HUES6 (cell line): ENCODE results near the gene CDK14.
"Not testable (repeated sequence)": the region's sequence is repeated elsewhere in the genome, so short reads cannot be mapped to it uniquely, and the experiment has no call there.

Source experiments
- H3K27ac ChIP-seq: 2 replicates; pipeline ENCODE4 v1.7.0; 2013; ENCODE audit warnings: low read depth, mild to moderate bottlenecking, low read length, inconsistent platforms
- H3K27me3 ChIP-seq: 2 replicates; pipeline ENCODE4 v1.6.1; 2013; ENCODE audit warnings: low read length; ENCODE audit not compliant: control insufficient read depth, insufficient read depth
- H3K36me3 ChIP-seq: 2 replicates; pipeline ENCODE4 v1.6.1; 2013; ENCODE audit warnings: low read length; ENCODE audit not compliant: control insufficient read depth, insufficient read depth
- H3K4me1 ChIP-seq: 2 replicates; pipeline ENCODE4 v1.6.1; 2013; ENCODE audit warnings: low read length; ENCODE audit not compliant: control insufficient read depth, insufficient read depth
- H3K4me3 ChIP-seq: 2 replicates; pipeline ENCODE4 v1.5.1; 2013; ENCODE audit warnings: low read depth, low read length
- H3K9ac ChIP-seq: one replicate; pipeline ENCODE4 v1.6.1; 2013; ENCODE audit warnings: mild to moderate bottlenecking, low read length
- H3K9me3 ChIP-seq: 2 replicates; pipeline ENCODE4 v1.6.1; 2013; ENCODE audit warnings: low read depth, low read length; ENCODE audit not compliant: control insufficient read depth, insufficient read depth

Gene CDK14

DNA sequence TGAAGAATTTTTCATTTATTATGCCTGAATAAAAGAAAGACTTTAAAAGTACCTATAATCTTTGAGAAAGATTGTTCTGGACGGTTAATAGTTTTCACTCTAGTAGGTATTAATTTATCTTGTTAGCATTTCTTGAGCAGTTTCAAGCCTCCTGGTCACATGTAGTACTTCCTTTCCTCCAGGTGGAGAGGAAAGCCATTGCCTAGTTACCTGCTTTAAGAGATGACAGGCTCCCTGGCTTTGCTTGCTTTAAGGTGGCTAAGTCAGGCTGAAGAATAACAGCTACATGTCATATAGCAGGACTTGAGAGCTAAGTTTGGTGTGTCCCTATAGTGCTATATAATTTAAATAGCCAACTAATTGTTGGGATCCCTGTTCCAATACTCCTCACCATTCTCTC is 160.2 kb downstream of the CDK14 start:
- Histone ChIP-seq H3K4me1 (no peaks in the 10 kb centered on the region), H3K9ac (no peak overlapping the region), H3K4me3 (no peak overlapping the region), H3K27ac (no peak overlapping the region), H3K27me3 (no peaks in the 10 kb centered on the region), H3K36me3 (no peaks in the 10 kb centered on the region), H3K9me3 (no peaks in the 10 kb centered on the region)

DNA sequence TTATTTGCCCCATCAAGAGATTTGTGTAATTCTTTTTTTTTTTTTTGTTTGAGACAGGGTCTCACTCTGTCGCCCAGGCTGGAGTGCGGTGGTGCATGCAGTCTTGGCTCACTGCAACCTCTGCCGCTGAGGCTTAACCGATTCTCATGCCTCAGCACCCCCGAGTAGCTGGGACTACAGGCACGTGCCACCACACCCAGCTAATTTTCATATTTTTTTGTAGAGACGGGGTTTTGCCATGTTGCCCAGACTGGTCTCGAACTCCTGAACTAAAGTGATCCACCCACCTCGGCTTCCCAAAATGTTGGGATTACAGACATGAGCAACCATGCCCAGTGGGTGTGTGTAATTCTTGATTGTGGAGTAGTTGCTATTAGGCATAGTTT is 161.4 kb downstream of the CDK14 start:
- not testable (repeated sequence) for H3K9me3 ChIP-seq, H3K27ac ChIP-seq, H3K4me3 ChIP-seq, H3K4me1 ChIP-seq, H3K27me3 ChIP-seq, H3K36me3 ChIP-seq, H3K9ac ChIP-seq

DNA sequence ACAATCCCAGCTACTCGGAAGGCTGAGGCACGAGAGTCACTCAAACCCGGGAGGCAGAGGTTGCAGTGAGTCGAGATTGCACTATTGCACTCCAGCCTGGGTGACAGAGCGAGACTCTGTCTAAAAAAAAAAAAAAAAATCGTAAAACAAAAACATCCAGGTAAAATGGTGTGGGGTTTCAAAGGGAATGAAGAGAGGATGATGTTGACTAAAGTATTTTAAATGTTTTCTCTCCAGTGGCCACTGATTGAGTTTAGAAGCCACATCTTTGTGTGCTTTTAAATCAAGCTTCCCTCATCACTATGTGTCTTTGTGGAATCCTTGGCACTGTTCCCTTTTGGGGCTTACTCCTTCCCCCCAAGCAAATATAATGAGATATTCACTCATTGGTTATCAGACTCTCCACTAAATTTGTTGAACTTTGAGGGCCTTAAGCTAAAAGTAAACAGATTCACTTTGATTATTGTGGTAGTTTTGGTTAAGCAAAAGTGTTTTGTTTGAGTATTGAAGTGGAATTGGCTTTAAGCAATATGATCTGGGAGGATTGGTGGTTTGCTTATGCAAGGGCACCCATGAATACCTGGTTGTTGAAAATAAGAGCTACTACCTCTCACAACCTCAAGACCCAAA is 162.9 kb downstream of the CDK14 start:
- H3K4me3 ChIP-seq: no peak overlapping the region
- H3K9ac ChIP-seq: no peak overlapping the region
- peaks cover 2% of the 10 kb centered on the region; the same call in 1 of the 2 replicates for H3K4me1 ChIP-seq
- no peaks in the 10 kb centered on the region for H3K27me3 ChIP-seq
- no peaks in the 10 kb centered on the region for H3K36me3 ChIP-seq
- no peaks in the 10 kb centered on the region for H3K9me3 ChIP-seq
- no peak overlapping the region for H3K27ac ChIP-seq

DNA sequence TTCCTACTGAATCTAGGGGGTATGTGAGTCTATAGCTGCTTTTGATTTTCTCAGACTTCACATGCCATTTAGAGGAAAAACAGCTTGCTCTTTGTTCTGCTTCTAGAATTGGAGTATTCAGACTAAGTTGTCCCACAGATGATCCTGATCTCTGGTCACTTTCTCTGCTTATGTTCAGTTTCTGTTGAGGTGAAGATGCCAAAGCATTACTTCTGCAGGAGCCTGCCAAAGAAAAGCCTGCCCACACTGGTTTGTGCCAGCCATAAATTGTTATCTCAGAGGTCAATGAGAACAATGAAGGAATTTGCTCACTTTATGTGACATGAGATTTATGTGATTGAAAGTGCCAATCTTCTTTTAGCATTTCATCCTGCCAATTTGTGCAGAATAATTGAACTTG is 163.6 kb downstream of the CDK14 start:
- peaks cover 9% of the 10 kb centered on the region; the same call in 1 of the 2 replicates for H3K4me1 ChIP-seq
- no peaks in the 10 kb centered on the region for H3K9me3 ChIP-seq
- no peaks in the 10 kb centered on the region for H3K36me3 ChIP-seq
- no peak overlapping the region for H3K9ac ChIP-seq
- no peak overlapping the region for H3K27ac ChIP-seq
- H3K27me3 ChIP-seq: no peaks in the 10 kb centered on the region
- H3K4me3 ChIP-seq: no peak overlapping the region

DNA sequence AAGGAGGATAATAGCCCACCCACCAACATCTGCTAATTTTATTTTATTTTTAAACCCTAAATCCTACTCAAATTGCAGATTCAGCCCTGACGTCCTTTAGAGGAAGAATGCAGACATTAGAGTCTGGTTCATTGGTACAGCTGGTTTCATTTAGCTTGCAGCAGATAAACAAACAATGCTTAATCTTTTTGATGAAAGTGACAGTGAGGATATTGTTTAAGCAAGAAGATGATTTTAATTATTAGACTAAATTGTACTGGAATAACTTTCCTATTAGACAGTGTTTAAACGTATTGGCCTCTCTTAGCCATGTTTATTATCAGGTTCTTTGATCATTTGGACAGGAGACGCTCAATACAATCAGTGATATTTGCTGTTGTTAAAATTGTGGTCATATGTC is 164.8 kb downstream of the CDK14 start:
- Histone ChIP-seq H3K9ac (no peak overlapping the region), H3K27ac (no peak overlapping the region), H3K4me1 (peaks cover 9% of the 10 kb centered on the region; the same call in 1 of the 2 replicates), H3K4me3 (no peak overlapping the region), H3K9me3 (no peaks in the 10 kb centered on the region), H3K36me3 (no peaks in the 10 kb centered on the region), H3K27me3 (no peaks in the 10 kb centered on the region)

DNA sequence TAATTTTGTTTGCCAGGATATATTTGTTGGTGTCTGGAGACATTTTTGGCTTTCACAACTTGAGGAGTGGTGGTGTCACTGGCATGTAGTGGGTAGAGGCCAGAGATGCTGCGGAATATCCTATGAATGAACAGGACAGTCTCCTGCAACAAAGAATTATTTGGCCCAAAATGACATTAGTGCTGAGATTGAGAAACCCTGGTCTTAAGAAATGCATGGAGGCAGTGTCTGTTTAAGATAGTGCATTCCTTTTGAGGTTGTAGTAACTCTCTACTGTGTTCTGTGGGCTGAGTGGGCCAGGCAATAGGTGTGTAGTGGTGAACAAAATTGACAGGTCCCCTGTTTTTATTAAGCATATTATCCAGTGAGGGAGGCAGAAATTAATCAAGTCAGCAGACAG is 165.5 kb downstream of the CDK14 start:
- no peaks in the 10 kb centered on the region for H3K36me3 ChIP-seq
- no peaks in the 10 kb centered on the region for H3K27me3 ChIP-seq
- H3K4me3 ChIP-seq: no peak overlapping the region
- H3K9ac ChIP-seq: no peak overlapping the region
- H3K27ac ChIP-seq: no peak overlapping the region
- H3K9me3 ChIP-seq: no peaks in the 10 kb centered on the region
- H3K4me1 ChIP-seq: peaks cover 9% of the 10 kb centered on the region; the same call in 1 of the 2 replicates

DNA sequence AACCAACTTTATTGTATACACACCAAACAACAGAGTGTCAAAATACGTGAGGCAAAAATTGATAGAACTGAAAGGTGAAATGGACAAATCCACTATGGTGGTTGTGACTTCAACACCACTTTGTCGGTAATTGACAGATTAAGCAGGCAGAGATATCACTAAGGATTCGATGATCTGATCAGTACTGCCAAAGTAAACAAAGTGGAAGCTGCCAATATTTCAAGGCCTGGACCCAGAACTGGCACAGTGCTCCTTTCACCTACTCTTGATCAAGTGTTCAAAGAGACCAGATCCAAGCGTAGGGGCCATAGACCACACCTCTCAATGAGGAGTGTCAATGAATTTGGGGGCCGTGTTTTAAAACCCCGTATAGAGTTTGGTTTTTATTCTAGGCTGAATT is 167.0 kb downstream of the CDK14 start:
- Histone ChIP-seq H3K36me3 (no peaks in the 10 kb centered on the region), H3K9ac (no peak overlapping the region), H3K4me3 (no peak overlapping the region), H3K4me1 (peaks cover 9% of the 10 kb centered on the region; the same call in 1 of the 2 replicates), H3K27me3 (no peaks in the 10 kb centered on the region), H3K27ac (no peak overlapping the region), H3K9me3 (no peaks in the 10 kb centered on the region)

DNA sequence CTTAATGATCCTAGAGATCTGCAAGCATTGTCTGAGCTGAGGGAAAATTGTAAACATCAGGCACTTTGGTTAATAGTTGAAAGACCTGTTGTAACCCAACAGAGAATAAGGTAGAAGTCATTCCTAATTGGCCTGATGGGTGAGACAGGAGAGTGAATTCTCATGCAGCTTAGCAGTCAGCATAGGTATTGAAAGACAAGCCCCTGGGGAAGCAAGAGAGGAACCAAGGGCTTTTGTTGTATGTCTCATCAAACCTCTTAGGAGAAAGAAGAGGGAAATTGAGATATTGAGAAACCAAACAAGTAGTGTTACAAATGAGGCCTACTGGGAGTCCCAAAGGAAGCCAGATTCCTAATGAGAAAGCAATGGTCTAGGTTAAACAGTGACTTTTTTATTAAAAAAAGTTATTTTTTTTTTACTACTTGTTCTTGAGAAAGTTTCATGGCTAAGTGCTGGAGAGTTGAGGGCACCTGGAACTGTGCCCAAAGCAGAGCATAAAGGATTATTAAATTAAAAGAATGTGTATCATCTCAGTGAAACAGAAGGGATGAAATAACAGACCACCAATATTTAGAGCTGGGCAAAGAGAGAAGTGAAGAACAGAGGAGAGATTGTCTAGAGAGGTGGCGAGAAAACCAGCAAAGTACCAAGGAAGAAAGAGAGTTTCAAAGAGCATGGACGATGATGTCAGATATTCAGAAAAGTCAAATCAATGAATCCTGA is 168.9 kb downstream of the CDK14 start:
- Histone ChIP-seq H3K27ac (no peak overlapping the region), H3K4me1 (peaks cover 9% of the 10 kb centered on the region; the same call in 1 of the 2 replicates)

DNA sequence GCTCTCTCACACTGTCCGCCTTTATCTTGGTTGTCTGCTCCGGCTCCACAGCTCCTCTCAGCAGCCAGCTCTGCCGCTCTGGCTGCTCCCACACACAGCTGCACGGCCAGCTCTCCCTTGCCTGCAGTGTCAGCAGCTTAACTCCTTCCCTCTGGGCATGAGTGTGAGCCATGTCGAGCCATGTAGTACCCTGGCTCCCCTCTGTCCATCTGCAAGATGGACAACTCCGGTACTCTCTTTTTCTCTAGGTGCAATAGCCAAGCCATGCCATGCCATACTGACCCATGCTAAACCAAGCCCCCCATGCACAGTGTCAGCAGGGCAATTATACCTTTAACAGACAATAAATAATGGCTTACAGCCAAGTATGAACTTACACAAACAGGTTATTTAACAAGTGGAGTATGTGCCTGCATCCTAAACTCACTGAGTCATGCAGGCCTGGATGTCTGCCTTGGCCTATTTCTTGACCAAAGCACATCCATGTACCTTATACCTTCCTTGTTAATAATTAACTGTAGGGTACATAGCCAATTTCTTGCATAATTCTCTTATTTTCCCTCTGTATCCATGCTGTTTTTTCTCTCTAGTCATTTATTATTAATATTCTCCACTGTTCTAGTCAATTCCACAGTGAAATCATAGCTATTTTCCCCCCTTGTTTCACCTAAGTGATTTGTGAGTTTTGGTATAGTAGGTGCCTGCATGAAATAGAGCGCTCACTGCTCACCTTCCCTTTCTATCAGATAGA is 170.9 kb downstream of the CDK14 start:
- Histone ChIP-seq H3K4me3 (no peak overlapping the region), H3K4me1 (peaks cover 9% of the 10 kb centered on the region; the same call in 1 of the 2 replicates), H3K9me3 (no peaks in the 10 kb centered on the region), H3K9ac (no peak overlapping the region), H3K27ac (no peak overlapping the region), H3K36me3 (no peaks in the 10 kb centered on the region), H3K27me3 (no peaks in the 10 kb centered on the region)

More for the DNA sequence above, 168.9 kb downstream of the CDK14 start:
- H3K4me3 ChIP-seq: no peak overlapping the region
- no peaks in the 10 kb centered on the region for H3K36me3 ChIP-seq
- no peaks in the 10 kb centered on the region for H3K27me3 ChIP-seq
- no peaks in the 10 kb centered on the region for H3K9me3 ChIP-seq
- H3K9ac ChIP-seq: no peak overlapping the region

DNA sequence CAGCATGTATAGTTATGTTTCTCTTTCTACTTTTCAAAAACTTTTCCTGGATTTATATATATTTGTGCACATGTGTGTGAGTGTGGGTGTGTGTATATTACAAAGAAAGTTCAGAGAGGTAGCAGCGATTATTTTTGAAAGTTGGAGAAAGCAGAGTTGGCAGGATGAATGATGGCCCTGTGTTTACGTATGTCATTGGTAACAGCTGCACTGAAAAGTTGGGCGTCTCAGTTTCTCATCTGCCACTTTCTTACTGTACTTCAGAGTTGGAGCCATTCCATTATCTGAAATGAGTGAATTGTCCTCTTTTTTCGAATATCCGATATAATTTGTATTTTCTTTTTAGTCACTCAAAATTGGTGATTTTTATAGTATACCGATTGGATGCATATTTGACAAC is 172.2 kb downstream of the CDK14 start:
- Histone ChIP-seq H3K36me3 (no peaks in the 10 kb centered on the region), H3K4me3 (no peak overlapping the region), H3K4me1 (peaks cover 9% of the 10 kb centered on the region; the same call in 1 of the 2 replicates), H3K9me3 (no peaks in the 10 kb centered on the region), H3K9ac (no peak overlapping the region), H3K27ac (no peak overlapping the region), H3K27me3 (no peaks in the 10 kb centered on the region)

DNA sequence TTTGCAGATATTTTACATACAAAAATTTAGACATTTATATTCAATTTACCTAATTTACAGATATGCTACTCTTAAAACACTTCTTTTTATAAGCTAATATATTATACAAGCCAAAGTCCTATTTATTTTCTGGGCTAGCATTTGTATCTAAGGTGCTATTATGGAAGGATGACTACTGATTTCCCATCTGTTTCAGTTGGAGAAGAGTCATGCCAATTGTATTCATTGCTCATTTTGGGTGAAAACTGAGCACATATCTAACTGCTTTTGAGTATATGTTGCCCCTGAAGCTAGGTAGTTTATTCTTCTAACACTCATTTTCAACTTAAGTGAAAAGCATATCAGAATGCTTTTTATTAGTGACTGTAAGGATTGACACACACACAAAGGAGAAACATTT is 172.9 kb downstream of the CDK14 start:
- Histone ChIP-seq H3K36me3 (no peaks in the 10 kb centered on the region), H3K9me3 (no peaks in the 10 kb centered on the region), H3K27ac (no peak overlapping the region), H3K9ac (no peak overlapping the region), H3K4me3 (no peak overlapping the region), H3K4me1 (peaks cover 7% of the 10 kb centered on the region; the same call in 1 of the 2 replicates), H3K27me3 (no peaks in the 10 kb centered on the region)
